SK-N-MC (cell line): ENCODE measurements around the gene ZNF296.

ENCODE experiments used
- EZH2 ChIP-seq: fragments of 200-600 bp; sonication (generic); IDR thresholded peaks from one replicate; pipeline ENCODE4 v1.6.1; 2017; ENCODE audit warnings: antibody characterized with exemption
- POLR2AphosphoS5 ChIP-seq: IDR thresholded peaks from 2 replicates; pipeline ENCODE4 v1.6.1; 2012; ENCODE audit warnings: mild to moderate bottlenecking, low read depth, low read length, borderline replicate concordance

DNA sequence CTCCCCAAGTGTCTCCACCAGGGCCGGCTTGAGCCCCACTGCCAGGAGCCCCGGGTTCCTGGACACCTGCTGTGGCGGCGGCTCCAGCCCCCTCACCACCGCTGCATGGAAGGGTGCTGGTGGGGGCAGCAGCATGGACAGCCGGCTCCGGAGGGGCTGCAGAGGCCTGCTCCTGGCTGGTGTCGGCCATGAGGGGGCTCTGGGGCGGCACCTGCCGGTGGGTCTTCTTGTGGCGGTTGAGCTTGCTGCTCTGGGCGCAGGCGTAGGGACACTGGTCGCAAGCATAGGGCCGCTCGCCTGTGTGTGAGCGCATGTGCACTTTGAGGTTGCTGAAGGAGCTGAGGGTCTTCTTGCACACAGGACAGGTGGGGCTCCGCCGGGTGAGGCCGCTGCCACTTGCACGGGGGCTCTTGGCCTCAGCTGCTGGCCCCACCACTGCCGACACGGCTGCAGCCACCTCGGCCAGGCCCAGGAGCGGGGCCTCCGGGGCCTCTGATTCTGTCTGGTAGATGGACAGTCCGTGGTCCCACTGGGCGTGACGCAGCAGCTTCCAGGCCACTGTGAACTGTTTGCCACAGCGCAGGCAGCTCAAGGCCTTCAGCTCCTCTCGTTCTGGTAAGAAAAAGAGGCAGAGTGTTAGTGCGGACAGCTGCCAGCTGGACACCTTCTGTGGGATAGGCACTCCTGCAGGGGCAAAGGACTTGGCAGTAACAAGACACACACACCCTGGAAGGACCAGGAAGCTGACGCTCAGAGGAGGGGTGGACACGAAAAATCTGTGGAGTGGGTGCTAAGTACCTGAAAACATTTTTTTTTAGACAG is 4.1 kb downstream of the ZNF296 start:
- TF ChIP-seq POLR2AphosphoS5 = no peak
- no peak for TF ChIP-seq EZH2
